A549 treated with RU486 at 1 μM for 4 hours (cell line): Measurements from ENCODE around the gene NSUN2. TPM values are rescaled to one million over a fixed set of nuclear protein-coding genes. Genes with fewer than 3 reads are reported as not detected.

Source experiments
- total RNA-seq: library from RNA; stranded (reverse); fragments of 200-300 nt; extraction: Qiagen RNA extraction; gene quantifications from 5 replicates; pipeline ENCODE4 v1.2.3, GENCODE V29; 2022; ENCODE audit warnings: low read depth

NSUN2 gene
- total RNA-seq: 89.1 to 106 TPM (median 95.0 TPM) in 5 replicates

DNA sequence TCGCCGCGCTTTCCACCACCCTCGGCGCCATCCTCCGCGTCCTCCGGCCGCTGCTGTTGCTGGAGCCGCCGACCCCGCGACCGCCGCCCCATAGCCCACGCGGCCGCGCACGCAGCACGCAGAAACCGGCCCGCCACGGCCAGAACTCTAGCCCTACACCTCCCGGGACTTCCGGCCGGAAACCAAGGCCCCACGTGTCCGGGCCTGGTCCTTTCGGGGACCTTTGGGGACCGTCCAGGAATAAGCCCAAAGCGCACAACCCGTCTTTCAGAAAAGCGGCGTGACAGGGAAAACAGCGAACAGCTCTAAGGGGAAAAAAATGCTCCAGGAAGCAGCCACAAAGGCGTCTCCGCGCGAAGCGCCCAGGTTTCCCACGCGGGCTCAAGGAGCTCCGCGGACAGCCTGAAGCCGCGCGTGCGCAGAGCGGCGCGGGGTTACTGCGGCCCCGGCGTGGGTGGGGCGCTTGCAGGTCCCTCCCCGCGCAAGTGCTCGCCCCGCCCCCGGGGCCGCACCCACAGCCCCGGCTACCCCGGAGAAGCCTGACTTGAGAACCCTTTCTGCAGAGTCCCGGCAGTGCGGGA, at the start of gene NSUN2, which contains the start of gene SRD5A1:
Gene NSUN2, minus strand, starts transcription at position 157 of the 581 bp plus-strand sequence. Its CDS starts 65 bp downstream, at position 92.
Gene SRD5A1, plus strand, starts transcription at position 553 of the 581 bp plus-strand sequence. CDS start 137 bp downstream, outside the sequence.

Other genes starting within 250 kb of the NSUN2 start
- 0.10 to 0.18 TPM (median 0.15 TPM) in 5 replicates for gene UBE2QL1, start 184.2 kb downstream of the NSUN2 start, total RNA-seq
- gene SRD5A1, start 396 bp upstream of the NSUN2 start, total RNA-seq: 15.5 to 33.2 TPM (median 31.1 TPM) in 5 replicates
- gene TENT4A, start 80.4 kb upstream of the NSUN2 start, total RNA-seq: 19.4 to 24.1 TPM (median 22.9 TPM) in 5 replicates